Thymus (tissue), 11 donors: ENCODE results near the gene SNX17. TPM values are rescaled to one million over a fixed set of nuclear protein-coding genes. Genes with fewer than 3 reads are reported as not detected.

Experiments used
- DNase-seq, 9 donors: peaks; one replicate each; pipeline ENCODE4 v3.0.0-alpha.2; 2013; ENCODE audit warnings: low spot score in 9 of 9, low read depth in 6 of 9, missing footprints in 1 of 9
- H3K27ac ChIP-seq, 2 donors: one replicate each; pipeline ENCODE4 v1.5.1; 2013; ENCODE audit warnings: control low read depth in 1 of 2, low read depth in 1 of 2, low read length in 1 of 2, mild to moderate bottlenecking in 1 of 2, moderate library complexity in 1 of 2
- H3K27me3 ChIP-seq, 2 donors: one replicate each; pipeline ENCODE4 v1.5.1; 2013; ENCODE audit warnings: low read length in 1 of 2; ENCODE audit not compliant: control insufficient read depth in 2 of 2, insufficient read depth in 1 of 2
- H3K36me3 ChIP-seq, 2 donors: one replicate each; pipeline ENCODE4 v1.5.1; 2013; ENCODE audit warnings: low read length in 1 of 2, mild to moderate bottlenecking in 1 of 2, moderate library complexity in 1 of 2; ENCODE audit not compliant: control insufficient read depth in 2 of 2, insufficient read depth in 2 of 2
- H3K4me1 ChIP-seq, 2 donors: one replicate each; pipeline ENCODE4 v1.5.1; 2013; ENCODE audit warnings: low read length in 2 of 2; ENCODE audit not compliant: control insufficient read depth in 2 of 2, insufficient read depth in 2 of 2
- H3K4me3 ChIP-seq, 2 donors: one replicate each; pipeline ENCODE4 v1.5.1; 2013; ENCODE audit warnings: low read length in 2 of 2, control low read depth in 1 of 2, mild to moderate bottlenecking in 1 of 2
- H3K9me3 ChIP-seq, 2 donors: one replicate each; pipeline ENCODE4 v1.5.1; 2013; ENCODE audit warnings: low read length in 1 of 2, mild to moderate bottlenecking in 1 of 2; ENCODE audit not compliant: control insufficient read depth in 2 of 2, insufficient read depth in 1 of 2
- WGBS: extraction: QIAGEN DNeasy Blood & Tissue Kit; methylation state at CpG from one replicate; pipeline ENCODE4 v1.1.7; 2013; 5-methylcytosine and 5-hydroxymethylcytosine counted together
- polyA plus RNA-seq: library from polyadenylated mRNA; stranded (reverse); fragments of 200-250 nt; gene quantifications from one replicate; pipeline ENCODE4 v1.2.3, GENCODE V29; 2013
- total RNA-seq: library from RNA; stranded (reverse); fragments of 120-200 nt; gene quantifications from one replicate; pipeline ENCODE4 v1.2.4, GENCODE V29; 2013
- donor health status: healthy.

SNX17 gene
- total and polyA plus RNA-seq, 2 donors, result 77.8 to 83.6 TPM

GRCh38 chr2:27356382-27357181, 13.8 kb upstream of the SNX17 start, which contains the start of gene GTF3C2:
Gene GTF3C2, minus strand, starts transcription at chr2:27356764. Its CDS starts 13,210 bp downstream, at chr2:27343554.
- under 1% methylated on average over 67 of the region's 67 CpGs for WGBS
- DNase-seq, result peak; percentile 87 to 99 (median 94)
- peaks cover 10 to 17% of the 10 kb centered on the region in 2 donors for H3K4me1 ChIP-seq
- peaks cover 0 to 5% of the 10 kb centered on the region in 2 donors for H3K36me3 ChIP-seq
- H3K9me3 ChIP-seq, result peaks cover 0 to 4% of the 10 kb centered on the region in 2 donors
- no peaks in the 10 kb centered on the region for H3K27me3 ChIP-seq
- H3K4me3 ChIP-seq, result peak within 1 kb of the TSS; percentile 93
- peak within 1 kb of the TSS; percentile 95 for H3K27ac ChIP-seq

GRCh38 chr2:27362678-27363420, 7.6 kb upstream of the SNX17 start:
- no peak for DNase-seq
- Histone ChIP-seq H3K4me3 (no peak overlapping the region), H3K9me3 (no peaks in the 10 kb centered on the region), H3K4me1 (peaks cover 0 to 4% of the 10 kb centered on the region in 2 donors), H3K27ac (no peak overlapping the region), H3K27me3 (no peaks in the 10 kb centered on the region), H3K36me3 (peaks cover 39 to 40% of the 10 kb centered on the region in 2 donors)
- 98% methylated on average over 4 of the region's 4 CpGs for WGBS

GRCh38 chr2:27363933-27364332, 6.5 kb upstream of the SNX17 start:
- Histone ChIP-seq H3K4me3 (no peak overlapping the region), H3K27me3 (no peaks in the 10 kb centered on the region), H3K27ac (no peak overlapping the region), H3K36me3 (peaks cover 43 to 45% of the 10 kb centered on the region in 2 donors), H3K9me3 (no peaks in the 10 kb centered on the region), H3K4me1 (peaks cover 2% of the 10 kb centered on the region in 2 donors)
- WGBS, result 93% methylated on average over 2 of the region's 2 CpGs
- no peak for DNase-seq

GRCh38 chr2:27369471-27370025, 868 bp upstream of the SNX17 start:
- DNase-seq, result peak in 1 of 9 donors; percentile 15
- Histone ChIP-seq H3K36me3 (peaks cover 46 to 59% of the 10 kb centered on the region in 2 donors), H3K4me3 (peak overlapping the region; percentile 90 to 95), H3K9me3 (no peaks in the 10 kb centered on the region), H3K27me3 (no peaks in the 10 kb centered on the region), H3K27ac (peak overlapping the region; percentile 82 to 88), H3K4me1 (peaks cover 11 to 29% of the 10 kb centered on the region in 2 donors)
- 2% methylated on average over 18 of the region's 18 CpGs for WGBS

GRCh38 chr2:27370816-27371620, 602 bp downstream of the SNX17 start:
- H3K36me3 ChIP-seq, result peaks cover 51 to 63% of the 10 kb centered on the region in 2 donors
- H3K9me3 ChIP-seq, result no peaks in the 10 kb centered on the region
- DNase-seq, result peak in 3 of 9 donors; percentile 22 to 51 (median 32)
- H3K4me3 ChIP-seq, result peak overlapping the region; percentile 90 to 95
- peaks cover 11 to 29% of the 10 kb centered on the region in 2 donors for H3K4me1 ChIP-seq
- 1% methylated on average over 46 of the region's 46 CpGs for WGBS
- peak overlapping the region; percentile 76 to 82 for H3K27ac ChIP-seq
- no peaks in the 10 kb centered on the region for H3K27me3 ChIP-seq

GRCh38 chr2:27372937-27373336, 2.5 kb downstream of the SNX17 start:
- peaks cover 11 to 29% of the 10 kb centered on the region in 2 donors for H3K4me1 ChIP-seq
- WGBS, result 95% methylated on average over 6 of the region's 6 CpGs
- DNase-seq, result no peak
- H3K36me3 ChIP-seq, result peaks cover 51 to 62% of the 10 kb centered on the region in 2 donors
- no peak overlapping the region for H3K27ac ChIP-seq
- no peaks in the 10 kb centered on the region for H3K9me3 ChIP-seq
- H3K4me3 ChIP-seq, result no peak overlapping the region
- H3K27me3 ChIP-seq, result no peaks in the 10 kb centered on the region

GRCh38 chr2:27373567-27373966, 3.2 kb downstream of the SNX17 start:
- H3K4me1 ChIP-seq, result peaks cover 11 to 29% of the 10 kb centered on the region in 2 donors
- H3K9me3 ChIP-seq, result no peaks in the 10 kb centered on the region
- no peak for DNase-seq
- no peak overlapping the region for H3K4me3 ChIP-seq
- no peak overlapping the region for H3K27ac ChIP-seq
- H3K36me3 ChIP-seq, result peaks cover 55 to 64% of the 10 kb centered on the region in 2 donors
- WGBS, result 97% methylated on average over 5 of the region's 5 CpGs
- H3K27me3 ChIP-seq, result no peaks in the 10 kb centered on the region

- H3K4me1 ChIP-seq, result peaks cover 8 to 24% of the 10 kb centered on the region in 2 donors
These were observed 5.2 kb downstream of the SNX17 start for GRCh38 chr2:27375513-27376099.

More at GRCh38 chr2:27375513-27376099, 5.2 kb downstream of the SNX17 start:
- peaks cover 56 to 68% of the 10 kb centered on the region in 2 donors for H3K36me3 ChIP-seq
- 98% methylated on average over 20 of the region's 20 CpGs for WGBS
- H3K4me3 ChIP-seq, result no peak overlapping the region
- no peak for DNase-seq
- H3K9me3 ChIP-seq, result no peaks in the 10 kb centered on the region
- H3K27ac ChIP-seq, result no peak overlapping the region
- H3K27me3 ChIP-seq, result no peaks in the 10 kb centered on the region
